Common myeloid progenitor, CD34-positive (primary cell): Measurements from ENCODE around the gene MGARP.

Experiments
- CTCF ChIA-PET: fragments of 350-600 bp; sonication (Branson Sonifier 250); formaldehyde crosslinking; loops from one replicate; lab custom pipeline; 2021; ENCODE audit warnings: antibody characterized with exemption; lab: Charles Lee
- POLR2A ChIA-PET: fragments of 350-600 bp; sonication (Branson Sonifier 250); formaldehyde crosslinking; loops from one replicate; lab custom pipeline; 2021; ENCODE audit warnings: antibody characterized with exemption; lab: Charles Lee
- DNase-seq, 3 donors: peaks; one replicate each; pipeline versions ENCODE4 v3.0.0 to v3.0.0-alpha.2; 2013
- H3K27ac ChIP-seq, 2 experiments: 1 replicate in 1 of 2; 2 replicates in 1 of 2; pipeline ENCODE4 v1.7.0; 2013; ENCODE audit warnings: inconsistent platforms in 2 of 2, low read length in 2 of 2, mild to moderate bottlenecking in 2 of 2, low read depth in 1 of 2, moderate library complexity in 1 of 2; ENCODE audit not compliant: severe bottlenecking in 2 of 2, insufficient read depth in 1 of 2, poor library complexity in 1 of 2
- H3K27me3 ChIP-seq, 5 experiments: replicated peaks in 2 of 5; 1 replicate in 3 of 5; 2 replicates in 2 of 5; pipeline versions ENCODE4 v1.6.1 to v1.7.0; 2013; ENCODE audit warnings: low read length in 4 of 5, mild to moderate bottlenecking in 2 of 5, moderate library complexity in 2 of 5, inconsistent platforms in 1 of 5; ENCODE audit not compliant: insufficient read depth in 5 of 5, control insufficient read depth in 4 of 5
- H3K36me3 ChIP-seq, 4 experiments: 1 replicate in 2 of 4; 2 replicates in 2 of 4; pipeline versions ENCODE4 v1.6.1 to v1.7.0; 2013; ENCODE audit warnings: low read length in 3 of 4, control low read depth in 1 of 4, mild to moderate bottlenecking in 1 of 4; ENCODE audit not compliant: control insufficient read depth in 4 of 4, insufficient read depth in 4 of 4
- H3K4me1 ChIP-seq, 4 experiments: 1 replicate in 3 of 4; 2 replicates in 1 of 4; pipeline versions ENCODE4 v1.6.1 to v1.7.1; 2013; ENCODE audit warnings: low read length in 3 of 4, mild to moderate bottlenecking in 3 of 4, control low read depth in 1 of 4, inconsistent platforms in 1 of 4, moderate library complexity in 1 of 4; ENCODE audit not compliant: control insufficient read depth in 4 of 4, insufficient read depth in 4 of 4; ENCODE audit errors: control extremely low read depth in 1 of 4
- H3K4me3 ChIP-seq, 7 experiments: 1 replicate in 4 of 7; 2 replicates in 3 of 7; pipeline versions ENCODE4 v1.5.1 to v1.7.0; 2013; ENCODE audit warnings: mild to moderate bottlenecking in 7 of 7, low read length in 6 of 7, moderate library complexity in 6 of 7, inconsistent platforms in 2 of 7, low read depth in 2 of 7, control low read depth in 1 of 7; ENCODE audit not compliant: insufficient read depth in 4 of 7, control insufficient read depth in 1 of 7; ENCODE audit errors: extremely low read depth in 1 of 7
- H3K9me3 ChIP-seq, 5 experiments: 1 replicate in 4 of 5; 2 replicates in 1 of 5; pipeline versions ENCODE4 v1.6.1 to v1.7.1; 2013; ENCODE audit warnings: low read length in 4 of 5, mild to moderate bottlenecking in 2 of 5, inconsistent platforms in 1 of 5, low read depth in 1 of 5, moderate library complexity in 1 of 5; ENCODE audit not compliant: control insufficient read depth in 4 of 5, insufficient read depth in 2 of 5; ENCODE audit errors: control extremely low read depth in 1 of 5
- WGBS: methylation state at CpG from one replicate; pipeline ENCODE4 v1.1.5; 2013; ENCODE audit not compliant: insufficient coverage; 5-methylcytosine and 5-hydroxymethylcytosine counted together

The MGARP gene

DNA sequence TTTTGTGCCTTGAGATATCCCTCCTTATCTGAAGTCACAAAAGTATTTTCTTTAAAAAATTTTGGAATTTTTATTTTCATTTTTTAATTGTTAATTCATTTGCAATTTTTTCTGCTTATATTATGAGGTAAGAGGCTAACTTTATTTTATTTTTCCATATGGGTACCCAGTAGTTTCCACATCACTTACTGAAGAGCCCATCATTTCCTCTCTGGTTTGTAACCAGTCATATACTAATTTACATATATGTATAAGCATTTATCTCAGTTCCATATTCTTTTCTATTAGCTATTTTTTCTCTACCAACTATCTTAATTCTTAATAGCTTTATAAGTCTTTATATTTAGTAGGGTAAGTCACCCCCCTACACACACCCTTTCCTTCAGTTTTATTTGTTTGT, 27.0 kb downstream of the MGARP start:
- Histone ChIP-seq H3K36me3 (no peaks in the 10 kb centered on the region), H3K27me3 (peaks cover 0 to 2% (median 0%) of the 10 kb centered on the region in 5 experiments), H3K27ac (no peak overlapping the region), H3K4me1 (no peaks in the 10 kb centered on the region), H3K4me3 (no peak overlapping the region), H3K9me3 (no peaks in the 10 kb centered on the region)
- no peak for DNase-seq
- ChIA-PET POLR2A (no interaction called here), CTCF (interaction anchor here (0.6 to 3.2 kb wide), 6 partner anchors 13 to 145 kb away, joined by 3 to 9 read pairs (median 4); no protein-coding TSS in a partner anchor)

DNA sequence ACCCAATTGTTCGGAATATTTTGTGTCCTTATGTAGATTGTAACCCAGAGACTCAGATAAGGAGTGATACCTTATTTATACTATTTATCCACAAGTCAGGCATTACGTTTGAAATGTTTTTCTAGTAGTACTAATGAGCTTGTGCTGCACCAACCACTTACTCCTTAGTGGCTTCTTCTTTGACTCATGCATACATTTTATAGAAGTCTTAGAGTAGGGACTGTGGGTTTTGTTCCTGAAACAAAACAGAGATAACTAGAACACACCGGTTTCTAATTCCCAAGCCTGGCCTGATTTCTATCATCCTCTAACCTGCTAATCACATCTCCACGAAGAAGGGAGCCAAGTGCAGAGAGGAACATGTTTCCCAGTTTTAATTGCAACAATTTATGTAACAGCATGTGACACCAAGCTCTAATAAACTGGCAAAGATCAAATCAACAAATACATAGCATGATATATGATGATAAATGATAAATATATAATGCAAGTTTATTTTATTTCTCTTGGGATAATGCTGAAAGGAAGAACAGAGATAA, 32.3 kb downstream of the MGARP start:
- Histone ChIP-seq H3K27ac (no peak overlapping the region), H3K4me1 (no peaks in the 10 kb centered on the region), H3K9me3 (no peaks in the 10 kb centered on the region), H3K27me3 (no peaks in the 10 kb centered on the region), H3K4me3 (no peak overlapping the region), H3K36me3 (no peaks in the 10 kb centered on the region)
- ChIA-PET CTCF (interaction anchor here (1.0 to 1.1 kb wide), 2 partner anchors 33 to 49 kb away, joined by 3 read pairs; no protein-coding TSS in a partner anchor), POLR2A (interaction anchor here (0.6 kb wide), 1 partner anchor 75 kb away, joined by 3 read pairs; no protein-coding TSS in a partner anchor)
- 85% methylated on average over 2 of the region's 4 CpGs for WGBS
- no peak for DNase-seq

DNA sequence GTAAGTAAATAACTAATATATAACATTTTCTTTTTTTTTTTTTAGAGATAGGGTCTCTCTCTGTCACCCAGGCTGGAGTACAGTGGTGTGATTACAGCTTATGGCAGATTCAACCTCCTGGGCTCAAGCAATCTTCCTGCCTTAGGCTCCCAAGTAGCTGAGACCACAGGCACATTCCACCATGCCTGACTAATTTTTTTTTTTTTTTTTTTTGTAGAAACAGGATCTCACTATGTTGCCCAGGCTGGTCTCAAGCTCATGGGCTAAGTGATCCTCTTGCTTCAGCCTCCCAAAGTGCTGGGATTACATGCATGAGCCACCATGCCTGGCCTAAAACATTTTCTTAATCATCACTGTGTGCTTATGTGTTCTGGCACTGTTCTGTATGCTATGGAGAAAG, 32.8 kb downstream of the MGARP start:
- CTCF ChIA-PET = interaction anchor here (1.0 to 1.1 kb wide), 3 partner anchors 34 to 76 kb away, joined by 3 read pairs; no protein-coding TSS in a partner anchor
- Histone ChIP-seq H3K36me3 (no peaks in the 10 kb centered on the region), H3K4me3 (no peak overlapping the region), H3K4me1 (no peaks in the 10 kb centered on the region), H3K27ac (no peak overlapping the region), H3K9me3 (peaks cover 0 to under 1% (median 0%) of the 10 kb centered on the region in 5 experiments), H3K27me3 (no peaks in the 10 kb centered on the region)
- POLR2A ChIA-PET = interaction anchor here (0.6 kb wide), 2 partner anchors 74 to 948 kb away, joined by 3 to 5 read pairs; no protein-coding TSS in a partner anchor
- DNase-seq = no peak

DNA sequence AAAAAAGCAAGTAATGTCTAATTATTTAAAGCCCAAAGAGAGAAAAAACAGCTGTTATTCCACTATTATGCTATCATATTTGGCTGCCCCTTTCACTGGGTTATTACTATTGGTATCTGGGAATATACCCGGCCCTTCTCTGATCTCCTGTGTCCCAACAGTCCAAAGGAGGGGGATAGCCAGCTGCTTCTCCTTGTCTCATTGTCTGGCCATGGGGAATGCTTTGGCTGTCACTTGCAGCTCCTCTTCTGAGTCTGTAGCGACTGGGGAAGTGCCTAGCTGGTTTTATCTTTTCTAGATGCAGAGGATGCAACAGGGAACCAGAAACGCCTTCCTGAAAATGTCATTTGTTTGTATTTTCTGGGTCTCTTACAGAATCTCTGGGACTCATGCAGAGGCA, 33.9 kb downstream of the MGARP start:
- DNase-seq = no peak
- 100% methylated on average over 1 of the region's 3 CpGs for WGBS
- Histone ChIP-seq H3K4me1 (no peaks in the 10 kb centered on the region), H3K27me3 (no peaks in the 10 kb centered on the region), H3K36me3 (no peaks in the 10 kb centered on the region), H3K9me3 (peaks cover 0 to 3% (median 0%) of the 10 kb centered on the region in 5 experiments), H3K4me3 (no peak overlapping the region), H3K27ac (no peak overlapping the region)
- POLR2A ChIA-PET = no interaction called here
- CTCF ChIA-PET = interaction anchor here (1.1 kb wide), 1 partner anchor 74 kb away, joined by 3 read pairs; no protein-coding TSS in a partner anchor

DNA sequence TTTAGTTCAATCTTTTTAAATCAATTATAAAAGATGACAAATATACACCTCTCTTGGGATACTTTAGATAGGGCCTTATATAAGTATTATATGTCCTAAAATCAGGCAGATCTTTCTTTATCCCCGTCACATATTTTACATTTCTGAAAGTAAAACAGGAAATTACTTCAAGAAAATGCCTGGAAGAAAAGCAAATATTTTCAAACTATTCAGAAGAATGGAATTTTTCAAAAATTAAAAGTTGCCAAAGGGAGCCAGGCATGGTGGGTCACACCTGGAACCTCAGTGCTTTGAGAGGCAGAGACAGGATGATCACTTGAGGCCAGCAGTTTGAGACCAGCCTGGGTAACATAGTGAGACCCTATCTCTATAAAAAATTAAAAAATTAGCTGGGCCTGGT, 34.4 kb downstream of the MGARP start:
- Histone ChIP-seq H3K9me3 (peaks cover 0 to 3% (median 0%) of the 10 kb centered on the region in 5 experiments), H3K27ac (no peak overlapping the region), H3K4me1 (no peaks in the 10 kb centered on the region), H3K36me3 (no peaks in the 10 kb centered on the region), H3K4me3 (no peak overlapping the region), H3K27me3 (no peaks in the 10 kb centered on the region)
- POLR2A ChIA-PET = no interaction called here
- DNase-seq = no peak
- CTCF ChIA-PET = no interaction called here
- no CpG with 5 or more reads among the region's 1 CpG for WGBS

DNA sequence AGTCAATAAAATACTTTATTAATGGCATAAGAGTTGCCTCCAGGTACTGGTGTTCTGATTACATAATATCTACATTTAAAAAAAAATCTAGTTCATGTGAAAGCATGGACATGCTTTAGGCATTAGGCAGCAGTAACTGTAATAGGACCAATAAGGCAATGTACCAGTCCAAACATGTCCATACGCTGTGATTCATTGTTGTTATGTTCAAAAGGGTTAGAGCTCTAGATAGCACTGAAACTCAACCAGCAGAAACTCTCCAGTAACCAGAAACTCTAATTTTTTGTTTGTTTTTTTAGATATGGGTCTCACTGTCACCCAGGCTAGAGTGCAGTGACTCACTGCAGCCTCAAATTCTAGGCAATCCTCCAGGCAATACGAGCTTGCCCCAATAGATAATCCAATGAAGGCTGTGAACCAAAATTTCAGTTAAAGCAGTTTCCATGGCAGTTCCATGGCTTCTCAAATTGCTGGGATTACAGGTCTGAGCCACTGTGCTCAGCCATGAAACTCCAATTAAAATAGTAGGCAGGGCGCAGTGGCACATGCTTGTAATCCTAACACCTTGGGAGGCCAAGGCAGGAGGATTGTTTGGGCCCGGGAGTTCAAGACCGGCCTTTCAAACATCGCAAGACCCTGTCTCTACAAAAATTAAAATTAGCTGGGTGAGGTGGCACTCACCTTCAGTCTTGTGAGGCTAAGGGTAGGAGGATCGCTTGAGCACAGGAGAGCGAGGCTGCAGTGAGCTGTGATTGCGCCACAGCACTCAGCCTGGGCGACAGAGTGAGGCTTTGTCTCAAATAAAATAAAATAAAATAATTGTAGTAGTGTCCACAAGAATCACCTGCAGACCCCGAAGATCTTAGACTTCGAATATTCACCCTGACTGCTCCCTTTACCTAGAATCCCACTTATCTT, 36.3 kb downstream of the MGARP start:
- ChIA-PET POLR2A (no interaction called here), CTCF (interaction anchor here (0.6 to 1.5 kb wide), 5 partner anchors 38 to 59 kb away, joined by 3 to 5 read pairs (median 3); no protein-coding TSS in a partner anchor)
- WGBS = 95% methylated on average over 8 of the region's 12 CpGs
- no peaks in the 10 kb centered on the region for H3K27me3 ChIP-seq
- no peak overlapping the region for H3K4me3 ChIP-seq
- no peaks in the 10 kb centered on the region for H3K36me3 ChIP-seq
- H3K4me1 ChIP-seq = no peaks in the 10 kb centered on the region
- H3K9me3 ChIP-seq = peaks cover 0 to 6% (median 1%) of the 10 kb centered on the region in 5 experiments
- no peak for DNase-seq
- H3K27ac ChIP-seq = no peak overlapping the region
